GM12878 (cell line): Measurements from ENCODE around the gene FREY1. TPM values are rescaled to one million over a fixed set of nuclear protein-coding genes. Genes with fewer than 3 reads are reported as not detected.

Experiments
- ATAC-seq: fragments of 200-7000 bp; cut with Tn5 transposase; 3 replicates; pipeline ENCODE4 v1.9.1; 2020; ENCODE audit warnings: mild to moderate bottlenecking, moderate library complexity
- BruUV-seq: library from RNA; stranded (reverse); fragments of 400-500 nt; replicated peaks from 2 replicates; lab custom pipeline; 2021; lab: Mats Ljungman, UMichigan
- CTCF ChIA-PET: fragments of 300-600 bp; sonication (Branson Sonifier 250); formaldehyde crosslinking; extraction: SDS; loops from one replicate; lab custom pipeline; 2021; ENCODE audit warnings: inconsistent platforms; lab: Yijun Ruan, JAX
- POLR2A ChIA-PET: fragments of 350-600 bp; formaldehyde crosslinking; extraction: SDS; loops from one replicate; lab custom pipeline; 2021; ENCODE audit warnings: inconsistent platforms; lab: Charles Lee
- RAD21 ChIA-PET: fragments of 300-600 bp; sonication (Branson Sonifier 250); formaldehyde crosslinking; loops from one replicate; lab custom pipeline; 2023; ENCODE audit warnings: antibody characterized with exemption; ENCODE audit not compliant: unreplicated experiment; lab: Charles Lee
- SMC1A ChIA-PET: fragments of 300-600 bp; sonication (Branson Sonifier 250); formaldehyde crosslinking; loops from one replicate; lab custom pipeline; 2023; ENCODE audit not compliant: unreplicated experiment, uncharacterized antibody; lab: Charles Lee
- DNase-seq: peaks from one replicate; pipeline ENCODE4 v3.0.0-alpha.2; 2011; ENCODE audit warnings: low read depth, low spot score
- FAIRE-seq: peaks from 3 replicates; lab custom pipeline; 2011; peaks lifted over from hg19 to GRCh38; lab: Jason Lieb, UNC
- H2AFZ ChIP-seq: 2 replicates; pipeline ENCODE4 v1.6.0; 2011; ENCODE audit warnings: low read depth, low read length, control low read depth; ENCODE audit not compliant: control insufficient read depth
- H3K27ac ChIP-seq: 2 replicates; pipeline ENCODE4 v1.5.1; 2011; ENCODE audit warnings: control low read depth; ENCODE audit not compliant: control insufficient read depth, insufficient read depth
- H3K27me3 ChIP-seq, 2 experiments: replicated peaks in 1 of 2; 2 replicates each; pipeline versions ENCODE4 v1.6.0 to v1.6.1; 2011; ENCODE audit warnings: low read length in 1 of 2; ENCODE audit not compliant: control insufficient read depth in 2 of 2, insufficient read depth in 2 of 2
- H3K36me3 ChIP-seq, 2 experiments: 2 replicates each; pipeline ENCODE4 v1.5.1; 2011; ENCODE audit warnings: low read length in 1 of 2; ENCODE audit not compliant: control insufficient read depth in 2 of 2, insufficient read depth in 2 of 2
- H3K4me1 ChIP-seq: 2 replicates; pipeline ENCODE4 v1.6.1; 2011; ENCODE audit warnings: mild to moderate bottlenecking, low read length, moderate library complexity, mixed read lengths; ENCODE audit not compliant: control insufficient read depth, insufficient read depth
- H3K4me2 ChIP-seq: 2 replicates; pipeline ENCODE4 v1.6.0; 2011; ENCODE audit warnings: control low read depth; ENCODE audit not compliant: control insufficient read depth, insufficient read depth
- H3K4me3 ChIP-seq: fragments of 200-600 bp; sonication (generic); 2 replicates; pipeline ENCODE4 v1.5.1; 2016
- H3K79me2 ChIP-seq: 2 replicates; pipeline ENCODE4 v1.6.0; 2011; ENCODE audit warnings: low read length; ENCODE audit not compliant: control insufficient read depth, insufficient read depth
- H3K9ac ChIP-seq: 2 replicates; pipeline ENCODE4 v1.8.0; 2011; ENCODE audit warnings: low read length, control low read depth, mixed read lengths; ENCODE audit not compliant: control insufficient read depth, insufficient read depth
- H3K9me3 ChIP-seq: replicated peaks from 3 replicates; pipeline ENCODE4 v1.5.1; 2011; ENCODE audit warnings: mild to moderate bottlenecking, low read length; ENCODE audit not compliant: control insufficient read depth, insufficient read depth
- H4K20me1 ChIP-seq: 2 replicates; pipeline ENCODE4 v1.6.0; 2011; ENCODE audit not compliant: control insufficient read depth, insufficient read depth
- ATF3 ChIP-seq: IDR thresholded peaks from 2 replicates; pipeline ENCODE4 v1.6.1; 2011; ENCODE audit warnings: low read depth, mild to moderate bottlenecking, low read length, moderate library complexity, borderline replicate concordance; ENCODE audit errors: extremely low read depth
- ATF7 ChIP-seq: fragments of 450-650 bp; IDR thresholded peaks from 2 replicates; pipeline ENCODE4 v1.6.1; 2016; ENCODE audit warnings: low read depth, mild to moderate bottlenecking
- BCLAF1 ChIP-seq: fragments of 450-650 bp; IDR thresholded peaks from 2 replicates; pipeline ENCODE4 v1.6.1; 2017; ENCODE audit warnings: antibody characterized with exemption, mild to moderate bottlenecking, moderate library complexity
- BHLHE40 ChIP-seq, 2 experiments: fragments of 450-650 bp in 1 of 2; IDR thresholded peaks; 2 replicates each; pipeline ENCODE4 v1.6.1; 2011 to 2017; ENCODE audit warnings: low read depth in 2 of 2, borderline replicate concordance in 1 of 2, improper control_type of control experiment in 1 of 2, low read length in 1 of 2, mild to moderate bottlenecking in 1 of 2
- CREB1 ChIP-seq: IDR thresholded peaks from 2 replicates; pipeline ENCODE4 v1.6.1; 2012; ENCODE audit warnings: low read depth, mild to moderate bottlenecking, inconsistent platforms
- CREM ChIP-seq: IDR thresholded peaks from 2 replicates; pipeline ENCODE4 v1.6.1; 2014; ENCODE audit warnings: antibody characterized with exemption, low read depth
- EP300 ChIP-seq, 2 experiments: fragments of 150-350 bp in 1 of 2; IDR thresholded peaks; 2 replicates each; pipeline ENCODE4 v1.6.1; 2011 to 2012; ENCODE audit warnings: low read depth in 2 of 2, low read length in 2 of 2, borderline replicate concordance in 1 of 2, improper control_type of control experiment in 1 of 2, inconsistent platforms in 1 of 2; ENCODE audit not compliant: control insufficient read depth in 1 of 2
- FOXK2 ChIP-seq: fragments of 450-650 bp; IDR thresholded peaks from 2 replicates; pipeline ENCODE4 v1.6.1; 2017; ENCODE audit warnings: mild to moderate bottlenecking, moderate library complexity
- GATAD2B ChIP-seq: fragments of 450-650 bp; conservative IDR thresholded peaks from 2 replicates; pipeline ENCODE4 v1.6.1; 2017; ENCODE audit warnings: low read depth, mild to moderate bottlenecking, moderate library complexity
- HDAC2 ChIP-seq: fragments of 200-600 bp; sonication (generic); IDR thresholded peaks from 2 replicates; pipeline ENCODE4 v1.6.1; 2017
- NKRF ChIP-seq: fragments of 450-650 bp; conservative IDR thresholded peaks from 2 replicates; pipeline ENCODE4 v1.6.1; 2017; ENCODE audit warnings: mild to moderate bottlenecking, moderate library complexity
- POLR2A ChIP-seq: IDR thresholded peaks from 2 replicates; pipeline ENCODE4 v1.6.1; 2011; ENCODE audit warnings: low read depth, mild to moderate bottlenecking, low read length
- SMARCA5 ChIP-seq: fragments of 450-650 bp; IDR thresholded peaks from 2 replicates; pipeline ENCODE4 v1.6.1; 2017; ENCODE audit warnings: mild to moderate bottlenecking
- SP1 ChIP-seq: IDR thresholded peaks from one replicate; pipeline ENCODE4 v1.6.1; 2011; ENCODE audit warnings: low read depth, low read length
- SREBF2 ChIP-seq: IDR thresholded peaks from 2 replicates; pipeline ENCODE4 v1.6.1; 2012; ENCODE audit warnings: mild to moderate bottlenecking, low read length
- TARDBP ChIP-seq: IDR thresholded peaks from 2 replicates; pipeline ENCODE4 v1.6.1; 2016; ENCODE audit warnings: borderline replicate concordance
- ZBED1 ChIP-seq: IDR thresholded peaks from 2 replicates; pipeline ENCODE4 v1.6.1; 2016; ENCODE audit warnings: borderline replicate concordance
- WGBS: methylation state at CpG from one replicate; pipeline ENCODE4 v1.1.6; 2016; ENCODE audit warnings: low lambda C conversion rate; ENCODE audit not compliant: insufficient replicate concordance, insufficient coverage; ENCODE audit errors: missing lambda C conversion rate; 5-methylcytosine and 5-hydroxymethylcytosine counted together
- in situ Hi-C: fragments of 300-500 bp; cut with MboI; formaldehyde crosslinking; loops from 9 replicates; pipeline ENCODE4 v1.14.3; 2018; ENCODE audit warnings: mixed read lengths
- intact Hi-C: fragments of 100-400 bp; cut with micrococcal nuclease; formaldehyde crosslinking; loops from one replicate; pipeline ENCODE4 v1.14.2; 2022; ENCODE audit not compliant: unreplicated experiment
- polyA plus RNA-seq, 11 experiments: library from polyadenylated mRNA; depleted of rRNA in 4 of 11; unstranded in 6 of 11; stranded (reverse) in 5 of 11; fragments of >200 nt; fragmentation: Nextera tagmentation in 4 of 11; fragmentation: Illumina TruSeq in 1 of 11; extraction: Ambion mirVana in 4 of 11; extraction: Trizol in 1 of 11; gene quantifications; 1 replicate in 1 of 11; 2 replicates in 10 of 11; pipeline versions ENCODE4 v1.2.1 to v1.2.3, GENCODE V29; 2011 to 2016; ENCODE audit warnings: inconsistent platforms in 2 of 11, missing spikeins in 2 of 11, low read depth in 1 of 11
- total RNA-seq, 4 experiments: library from RNA; depleted of rRNA in 3 of 4; stranded (reverse); fragments of >200 nt in 3 of 4; fragmentation: Illumina TruSeq in 1 of 4; extraction: Trizol in 1 of 4; gene quantifications; 2 replicates each; pipeline versions ENCODE4 v1.2.1 to v1.2.3, GENCODE V29; 2013 to 2021

Gene FREY1
- total and polyA plus RNA-seq, 10 of the 15 experiments (the other 5 are each of a cell fraction or from before 2014, with no cell fraction given): 0.13 to 1.7 (median 0.39) TPM; not detected in 3

- TF ChIP-seq BCLAF1 (no peak), POLR2A (no peak), ATF3 (no peak), SP1 (no peak), FOXK2 (no peak)
- TF ChIP-seq, all 136 proteins: peak for 0
Measured at GRCh38 chr11:45942381-45942780, 35.3 kb upstream of the FREY1 start (continued).

- Histone ChIP-seq H3K36me3 (peaks cover 3 to 19% of the 10 kb centered on the region in 2 experiments; a peak in 3 of 4 replicates), H4K20me1 (no peaks in the 10 kb centered on the region), H3K79me2 (no peaks in the 10 kb centered on the region), H3K4me3 (no peak overlapping the region), H3K4me2 (no peak overlapping the region), H3K9me3 (no peaks in the 10 kb centered on the region), H3K27me3 (no peaks in the 10 kb centered on the region), H2AFZ (no peak overlapping the region), H3K27ac (no peak overlapping the region), H3K9ac (no peak overlapping the region), H3K4me1 (0 out of 2 replicates have a peak, but pooled peaks cover 3% of the 10 kb centered on the region)
- POLR2A ChIA-PET: interaction anchor here (0.5 to 1.4 kb wide), 2 partner anchors 10 to 35 kb away, joined by 3 to 9 read pairs; no protein-coding TSS in a partner anchor
- WGBS: 6% methylated on average over 4 of the region's 4 CpGs
- FAIRE-seq (no peak), ATAC-seq (peak; percentile 70), DNase-seq (no peak)
- RAD21 ChIA-PET: interaction anchor here (0.6 to 1.4 kb wide), 6 partner anchors 8 to 94 kb away, joined by 3 to 9 read pairs (median 4); partner anchors contain the start of genes CRY2 and PEX16
- SMC1A ChIA-PET: interaction anchor here (0.6 to 4.2 kb wide), 5 partner anchors 11 to 71 kb away, joined by 3 to 24 read pairs (median 3); no protein-coding TSS in a partner anchor
- no TSS peak for BruUV-seq
- intact Hi-C loops: no loop called here
- CTCF ChIA-PET: interaction anchor here (0.8 to 4.2 kb wide), 5 partner anchors 11 to 69 kb away, joined by 3 to 34 read pairs (median 5); no protein-coding TSS in a partner anchor
- TF ChIP-seq SMARCA5 (no peak), BHLHE40 (IDR thresholded peaks at IDR 0.05; ENCODE audit: borderline replicate concordance in 1 of 2, low read depth in 2 of 2, low read length in 1 of 2) (no peak), ZBED1 (no peak), SP1 (no peak), EP300 (IDR thresholded peaks at IDR 0.05; ENCODE audit: borderline replicate concordance in 1 of 2, control insufficient read depth in 1 of 2, low read depth in 2 of 2, low read length in 2 of 2) (no peak), TARDBP (no peak), HDAC2 (no peak), GATAD2B (no peak), CREB1 (0 out of 2 replicates have a peak, but pooled peaks have one; percentile 28), FOXK2 (no peak), NKRF (no peak), SREBF2 (no peak), CREM (no peak), ATF7 (peak; percentile 56; the same call in 1 of the 2 replicates)
- in situ Hi-C loops: no loop called here
Measured at GRCh38 chr11:45941285-45941684, 34.2 kb upstream of the FREY1 start.
